NCI-H2227 treated with DMSO at 0.1 percent for 48 hours (cell line): ENCODE measurements around the gene LRRC23.

Experiments
- DNase-seq: peaks from one replicate; lab custom pipeline; 2025; lab: John Stamatoyannopoulos, UW

The LRRC23 gene

DNA sequence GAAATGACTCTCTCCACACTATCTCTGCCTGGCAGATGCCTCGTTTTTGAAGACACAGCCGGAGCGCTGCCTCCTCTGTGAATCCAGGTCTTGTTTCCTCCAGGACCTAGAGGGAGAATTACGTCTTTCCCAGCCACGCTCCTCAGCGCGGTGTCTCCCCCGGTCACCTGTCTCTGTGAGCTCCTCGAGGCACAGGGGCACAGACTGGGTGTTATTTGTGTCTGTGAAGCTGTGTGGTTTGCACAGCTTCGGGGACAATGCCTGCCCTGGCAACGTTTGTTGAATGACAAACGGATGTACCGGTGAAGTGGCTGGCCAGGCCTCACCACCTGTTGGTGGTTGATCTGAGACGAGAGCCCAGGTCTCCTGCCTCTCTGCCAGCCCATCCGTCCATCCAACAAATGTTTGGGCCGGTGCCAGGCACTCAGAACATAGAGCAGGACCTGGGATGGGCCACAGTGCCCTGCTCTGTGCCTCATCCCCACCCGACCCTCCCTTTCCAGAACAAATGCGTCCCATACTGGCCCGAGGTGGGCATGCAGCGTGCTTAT is 52.6 kb downstream of the LRRC23 start:
- no peak for DNase-seq

- no peak for DNase-seq
These were observed 53.4 kb downstream of the LRRC23 start for GRCh38 chr12:6957741-6958608.

DNA sequence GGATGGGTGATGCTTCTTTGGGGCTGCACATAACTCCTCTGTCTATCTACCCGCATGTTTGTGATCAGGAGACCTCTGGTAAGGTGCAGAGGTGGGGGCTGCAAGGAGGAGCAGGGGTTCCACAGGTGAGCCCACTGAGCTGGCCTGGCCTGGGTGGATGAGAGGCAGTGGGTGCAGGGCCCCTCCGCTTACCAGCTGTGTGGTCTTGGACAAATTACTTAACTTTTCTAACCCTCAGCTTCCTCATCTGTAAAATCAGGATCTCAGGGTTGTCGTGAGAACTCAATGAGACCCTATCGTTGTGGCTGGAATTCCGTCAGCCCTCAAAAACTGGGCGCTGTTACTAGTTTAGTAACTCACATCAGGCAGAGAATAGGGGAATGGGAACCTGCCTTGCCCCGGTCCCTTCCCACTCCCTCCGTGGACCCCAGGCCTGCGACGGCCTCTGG is 54.0 kb downstream of the LRRC23 start:
- no peak for DNase-seq

DNA sequence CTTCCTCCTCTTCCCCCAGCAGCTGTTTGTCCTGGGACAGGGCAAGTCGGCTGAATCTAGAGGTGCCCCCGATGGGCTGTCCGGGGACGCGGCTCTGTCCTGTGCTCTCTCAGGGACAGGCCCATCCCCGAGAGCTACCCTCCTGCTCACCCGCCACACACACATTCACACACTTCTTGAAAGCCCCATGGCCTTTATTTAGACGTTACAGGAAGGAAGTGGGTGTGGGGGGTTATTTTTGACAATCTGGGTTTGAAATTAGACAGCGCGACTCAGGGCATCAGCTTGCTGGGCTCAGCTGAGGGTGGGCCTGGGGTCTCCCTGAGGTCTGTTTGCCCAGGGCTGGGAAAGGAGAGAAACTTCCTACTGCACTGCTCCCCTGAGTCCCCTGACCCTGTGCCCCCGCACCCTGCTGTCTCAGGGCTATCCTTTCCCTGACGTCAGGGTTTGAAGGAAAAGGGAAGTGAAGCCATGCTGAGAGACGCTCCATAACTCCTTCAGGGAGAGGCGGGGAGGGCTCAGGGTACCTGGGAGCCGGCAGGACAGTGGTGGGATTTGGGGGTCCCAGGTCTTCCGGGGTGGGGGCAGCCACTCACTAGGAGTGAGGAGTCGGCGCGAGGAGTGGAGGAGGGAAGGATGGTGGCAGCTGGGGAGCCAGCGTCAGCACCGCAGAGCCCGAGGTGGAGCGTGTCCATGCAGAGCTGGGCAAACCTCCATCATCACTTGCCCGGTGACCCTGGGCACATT is 54.6 kb downstream of the LRRC23 start:
- DNase-seq, result no peak

DNA sequence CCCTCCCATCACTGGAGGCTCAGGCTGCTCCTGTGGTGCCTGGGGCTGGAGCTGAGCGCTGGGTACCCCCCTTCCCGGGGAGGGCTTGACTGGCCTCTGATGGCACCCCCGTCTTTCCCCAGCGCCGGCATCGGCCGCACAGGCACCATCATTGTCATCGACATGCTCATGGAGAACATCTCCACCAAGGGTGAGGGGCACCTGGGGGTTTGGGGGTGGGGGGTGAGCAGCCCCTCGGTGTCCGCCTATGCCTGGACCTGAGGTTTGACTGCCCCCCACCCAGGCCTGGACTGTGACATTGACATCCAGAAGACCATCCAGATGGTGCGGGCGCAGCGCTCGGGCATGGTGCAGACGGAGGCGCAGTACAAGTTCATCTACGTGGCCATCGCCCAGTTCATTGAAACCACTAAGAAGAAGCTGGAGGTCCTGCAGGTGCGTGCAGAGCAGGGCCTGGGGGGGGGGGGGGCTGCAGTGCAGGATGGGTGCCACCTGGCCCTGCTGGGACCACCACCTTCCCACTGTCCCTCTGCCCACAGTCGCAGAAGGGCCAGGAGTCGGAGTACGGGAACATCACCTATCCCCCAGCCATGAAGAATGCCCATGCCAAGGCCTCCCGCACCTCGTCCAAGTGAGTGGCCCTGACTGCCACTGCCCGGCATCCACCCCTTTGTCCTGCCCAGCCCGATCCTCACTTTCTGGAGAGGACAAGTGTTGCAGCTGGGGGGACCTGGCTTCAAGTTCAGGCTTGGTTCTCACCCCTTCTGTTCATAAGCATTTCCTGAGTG is 55.4 kb downstream of the LRRC23 start:
- DNase-seq, result no peak

DNA sequence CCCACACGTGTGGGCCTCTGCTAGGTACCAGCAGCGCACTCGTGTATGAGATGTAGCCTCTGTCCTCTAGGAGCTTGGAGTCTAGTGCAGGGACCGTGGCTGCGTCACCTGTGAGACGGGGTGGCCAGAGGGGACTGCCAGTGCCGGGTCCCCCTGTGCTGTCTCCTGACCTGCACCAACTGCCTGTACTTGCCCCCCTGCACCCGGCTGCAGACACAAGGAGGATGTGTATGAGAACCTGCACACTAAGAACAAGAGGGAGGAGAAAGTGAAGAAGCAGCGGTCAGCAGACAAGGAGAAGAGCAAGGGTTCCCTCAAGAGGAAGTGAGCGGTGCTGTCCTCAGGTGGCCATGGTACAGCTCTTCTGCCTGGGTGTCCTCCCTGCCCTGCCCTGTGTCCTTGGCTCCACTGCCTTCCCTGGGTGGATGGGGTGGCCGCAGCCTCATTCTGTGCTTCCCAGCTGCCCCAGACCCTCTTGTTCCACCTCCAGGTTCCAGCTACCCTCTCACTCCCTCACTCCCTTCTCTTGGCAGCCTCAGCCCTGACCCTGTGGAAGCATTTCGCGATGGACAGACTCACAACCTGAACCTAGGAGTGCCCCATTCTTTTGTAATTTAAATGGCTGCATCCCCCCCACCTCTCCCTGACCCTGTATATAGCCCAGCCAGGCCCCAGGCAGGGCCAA is 56.1 kb downstream of the LRRC23 start:
- DNase-seq, result no peak

DNA sequence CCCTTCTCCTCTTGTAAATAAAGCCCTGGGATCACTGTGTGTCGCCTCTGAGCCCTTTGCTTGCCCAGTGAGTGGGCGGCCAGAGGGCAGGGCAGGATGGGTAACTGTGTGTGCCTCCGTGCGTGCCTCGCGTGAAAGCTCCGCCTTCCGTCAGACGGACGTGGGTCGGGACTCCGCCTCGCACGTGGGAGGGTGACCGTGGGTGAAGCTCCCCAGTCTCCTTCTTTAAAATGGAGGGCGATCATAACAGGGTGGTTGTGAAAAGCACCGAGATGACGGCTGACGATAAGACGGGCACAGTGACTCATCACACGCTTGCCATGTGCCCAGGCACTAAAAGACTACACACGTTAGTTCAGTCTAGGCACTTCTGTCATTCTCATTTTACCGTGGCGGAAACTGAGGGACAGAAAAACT is 56.7 kb downstream of the LRRC23 start:
- DNase-seq, result no peak

GRCh38 chr12:6961695-6962284 is 57.2 kb downstream of the LRRC23 start:
- DNase-seq, result peak; percentile 66

- DNase-seq, result no peak
These were observed 57.8 kb downstream of the LRRC23 start for GRCh38 chr12:6962285-6963015.

GRCh38 chr12:6963016-6963731 is 58.6 kb downstream of the LRRC23 start:
- no peak for DNase-seq
